ENCODE measurements around the gene BBS10. TPM values are rescaled to one million over a fixed set of nuclear protein-coding genes. Genes with fewer than 3 reads are reported as not detected.
"Not testable (repeated sequence)": the region's sequence is repeated elsewhere in the genome, so short reads cannot be mapped to it uniquely, and the experiment has no call there.

BBS10 gene
- total RNA-seq, 1 experiment from 2014 or later: 7.5 TPM

GRCh38 chr12:76379261-76379660, 31.0 kb upstream of the BBS10 start:
- Histone ChIP-seq H3K79me2 (ENCODE audit: low read length) (no peaks in the 10 kb centered on the region), H3K9me2 (replicated peaks; ENCODE audit: low read length) (no peaks in the 10 kb centered on the region), H3K4me1 (ENCODE audit: insufficient read depth, low read length) (peaks cover 40% of the 10 kb centered on the region), H3K9ac (ENCODE audit: low read length) (no peak overlapping the region), H3K4me2 (ENCODE audit: low read length) (no peak overlapping the region), H3K36me3 (ENCODE audit: low read depth, low read length) (no peaks in the 10 kb centered on the region), H3F3A (ENCODE audit: low read length, unreplicated experiment) (no peaks in the 10 kb centered on the region), H3K27me3 (ENCODE audit: low read length) (no peaks in the 10 kb centered on the region), H3K27ac (ENCODE audit: low read length) (no peak overlapping the region), H3K4me3 (ENCODE audit: low read length) (no peak overlapping the region), H2AFZ (ENCODE audit: low read length) (no peak overlapping the region), H4K20me1 (ENCODE audit: low read length) (no peaks in the 10 kb centered on the region), H3K9me3 (ENCODE audit: low read length) (no peaks in the 10 kb centered on the region)
- ChIA-PET POLR2A (ENCODE audit: unreplicated experiment) (no interaction called here), CTCF (no interaction called here)
- TF ChIP-seq EZH2 (IDR thresholded peaks at IDR 0.05; ENCODE audit: low read length, unreplicated experiment) (no peak), EZH2phosphoT487 (IDR thresholded peaks at IDR 0.05; ENCODE audit: borderline replicate concordance, low read length) (no peak)
- TF ChIP-seq, protein P1, sequence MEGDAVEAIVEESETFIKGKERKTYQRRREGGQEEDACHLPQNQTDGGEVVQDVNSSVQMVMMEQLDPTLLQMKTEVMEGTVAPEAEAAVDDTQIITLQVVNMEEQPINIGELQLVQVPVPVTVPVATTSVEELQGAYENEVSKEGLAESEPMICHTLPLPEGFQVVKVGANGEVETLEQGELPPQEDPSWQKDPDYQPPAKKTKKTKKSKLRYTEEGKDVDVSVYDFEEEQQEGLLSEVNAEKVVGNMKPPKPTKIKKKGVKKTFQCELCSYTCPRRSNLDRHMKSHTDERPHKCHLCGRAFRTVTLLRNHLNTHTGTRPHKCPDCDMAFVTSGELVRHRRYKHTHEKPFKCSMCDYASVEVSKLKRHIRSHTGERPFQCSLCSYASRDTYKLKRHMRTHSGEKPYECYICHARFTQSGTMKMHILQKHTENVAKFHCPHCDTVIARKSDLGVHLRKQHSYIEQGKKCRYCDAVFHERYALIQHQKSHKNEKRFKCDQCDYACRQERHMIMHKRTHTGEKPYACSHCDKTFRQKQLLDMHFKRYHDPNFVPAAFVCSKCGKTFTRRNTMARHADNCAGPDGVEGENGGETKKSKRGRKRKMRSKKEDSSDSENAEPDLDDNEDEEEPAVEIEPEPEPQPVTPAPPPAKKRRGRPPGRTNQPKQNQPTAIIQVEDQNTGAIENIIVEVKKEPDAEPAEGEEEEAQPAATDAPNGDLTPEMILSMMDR (conservative IDR thresholded peaks at IDR 0.05; ENCODE audit: low read depth, low read length): no peak
- no TSS peak for BruUV-seq (replicated peaks)
- ATAC-seq (no peak), DNase-seq (no peak)
- intact Hi-C loops (cut with micrococcal nuclease): loop anchor here (5.0 kb wide), 1 partner anchor 78 kb away; no protein-coding TSS in a partner anchor

- H2AFZ ChIP-seq (ENCODE audit: low read length); DNase-seq; H3K36me3 ChIP-seq (ENCODE audit: low read depth, low read length); H3K9me3 ChIP-seq (ENCODE audit: low read length); POLR2A ChIA-PET (ENCODE audit: unreplicated experiment); H3F3A ChIP-seq (ENCODE audit: low read length, unreplicated experiment); H4K20me1 ChIP-seq (ENCODE audit: low read length); H3K9ac ChIP-seq (ENCODE audit: low read length); H3K27me3 ChIP-seq (ENCODE audit: low read length); H3K79me2 ChIP-seq (ENCODE audit: low read length); BruUV-seq (replicated peaks); ATAC-seq; H3K9me2 ChIP-seq (replicated peaks; ENCODE audit: low read length); CTCF ChIA-PET; H3K4me3 ChIP-seq (ENCODE audit: low read length): not testable (repeated sequence)
- 0 out of 2 replicates have a peak overlapping the region, but pooled peaks have one; percentile 70 for H3K4me2 ChIP-seq (ENCODE audit: low read length)
- intact Hi-C loops (cut with micrococcal nuclease): loop anchor here (5.0 kb wide), 1 partner anchor 80 kb away; no protein-coding TSS in a partner anchor
- peak overlapping the region; percentile 88 for H3K27ac ChIP-seq (ENCODE audit: low read length)
- peaks cover 49% of the 10 kb centered on the region for H3K4me1 ChIP-seq (ENCODE audit: insufficient read depth, low read length)
Observed at GRCh38 chr12:76376876-76377275, 28.7 kb upstream of the BBS10 start.

- peak overlapping the region; percentile 88 for H3K27ac ChIP-seq (ENCODE audit: low read length)
- peak overlapping the region; percentile 70 for H3K4me2 ChIP-seq (ENCODE audit: low read length)
- no TSS peak for BruUV-seq (replicated peaks)
- H3F3A ChIP-seq (ENCODE audit: low read length, unreplicated experiment): no peaks in the 10 kb centered on the region
- peak overlapping the region; percentile 42; the same call in 1 of the 2 replicates for H3K4me3 ChIP-seq (ENCODE audit: low read length)
- H3K9me2 ChIP-seq (replicated peaks; ENCODE audit: low read length): no peaks in the 10 kb centered on the region
- CTCF ChIA-PET: interaction anchor here (0.6 to 1.5 kb wide), 4 partner anchors 28 to 345 kb away, joined by 3 to 8 read pairs (median 3); partner anchors contain the start of genes BBS10 and PHLDA1
- H3K36me3 ChIP-seq (ENCODE audit: low read depth, low read length): 0 out of 2 replicates have a peak, but pooled peaks cover 2% of the 10 kb centered on the region
- peak overlapping the region; percentile 54 for H3K9ac ChIP-seq (ENCODE audit: low read length)
- TF ChIP-seq, protein P1 (conservative IDR thresholded peaks at IDR 0.05; ENCODE audit: low read depth, low read length): no peak
- TF ChIP-seq EZH2 (IDR thresholded peaks at IDR 0.05; ENCODE audit: low read length, unreplicated experiment): no peak
- no peak for TF ChIP-seq EZH2phosphoT487 (IDR thresholded peaks at IDR 0.05; ENCODE audit: borderline replicate concordance, low read length)
- no peak overlapping the region for H2AFZ ChIP-seq (ENCODE audit: low read length)
- POLR2A ChIA-PET (ENCODE audit: unreplicated experiment): interaction anchor here (0.6 kb wide), 2 partner anchors 19 to 387 kb away, joined by 3 to 5 read pairs; no protein-coding TSS in a partner anchor
- H4K20me1 ChIP-seq (ENCODE audit: low read length): no peaks in the 10 kb centered on the region
- peaks cover 49% of the 10 kb centered on the region for H3K4me1 ChIP-seq (ENCODE audit: insufficient read depth, low read length)
- H3K27me3 ChIP-seq (ENCODE audit: low read length): no peaks in the 10 kb centered on the region
- intact Hi-C loops (cut with micrococcal nuclease): loop anchor here (5.0 kb wide), 1 partner anchor 81 kb away; no protein-coding TSS in a partner anchor
- ATAC-seq (peak; percentile 88), DNase-seq (peak; percentile 80)
- no peaks in the 10 kb centered on the region for H3K79me2 ChIP-seq (ENCODE audit: low read length)
- H3K9me3 ChIP-seq (ENCODE audit: low read length): no peaks in the 10 kb centered on the region
Observed at GRCh38 chr12:76375939-76376338, 27.7 kb upstream of the BBS10 start.

Data from PC-3 (cell line).